HepG2 (cell line): ENCODE results near the gene GAS6. TPM values are rescaled to one million over a fixed set of nuclear protein-coding genes. Genes with fewer than 3 reads are reported as not detected.

Source experiments
- ATAC-seq: fragments of 200-7000 bp; cut with Tn5 transposase; 3 replicates; pipeline ENCODE4 v1.9.1; 2020; ENCODE audit warnings: mild to moderate bottlenecking, moderate library complexity
- BruUV-seq: library from RNA; stranded (reverse); fragments of 400-500 nt; replicated peaks from 2 replicates; lab custom pipeline; 2021; lab: Mats Ljungman, UMichigan
- CTCF ChIA-PET: fragments of 300-600 bp; formaldehyde crosslinking; extraction: SDS; loops from one replicate; lab custom pipeline; 2021; ENCODE audit warnings: low total read pairs, inconsistent platforms, low intra/inter-chr PET ratio; lab: Yijun Ruan, JAX
- POLR2A ChIA-PET: fragments of 350-600 bp; sonication (Branson Sonifier 250); formaldehyde crosslinking; loops from one replicate; lab custom pipeline; 2020; ENCODE audit warnings: antibody characterized with exemption, inconsistent platforms; lab: Yijun Ruan, JAX
- DNase-seq: peaks from one replicate; pipeline ENCODE4 v3.0.0-alpha.2; 2015; ENCODE audit warnings: low spot score
- FAIRE-seq: peaks from 3 replicates; lab custom pipeline; 2011; peaks lifted over from hg19 to GRCh38; lab: Jason Lieb, UNC
- H2AFZ ChIP-seq: one replicate; pipeline ENCODE4 v1.6.1; 2011; ENCODE audit warnings: low read length, inconsistent platforms
- H3K27ac ChIP-seq: fragments of 300-600 bp; 3 replicates; pipeline ENCODE4 v1.8.0; 2011; ENCODE audit warnings: mixed run types, mild to moderate bottlenecking, mixed read lengths, low read length, inconsistent platforms; ENCODE audit not compliant: insufficient read depth; ENCODE audit errors: extremely low read length
- H3K27me3 ChIP-seq, 2 experiments: fragments of 200-600 bp in 1 of 2; 2 replicates in 1 of 2; 3 replicates in 1 of 2; pipeline versions ENCODE4 v1.6.0 to v1.8.0; 2011; ENCODE audit warnings: low read length in 2 of 2, mild to moderate bottlenecking in 2 of 2, moderate library complexity in 2 of 2, inconsistent platforms in 1 of 2; ENCODE audit not compliant: insufficient read depth in 2 of 2, control insufficient read depth in 1 of 2
- H3K36me3 ChIP-seq, 2 experiments: fragments of 200-600 bp in 1 of 2; replicated peaks in 1 of 2; 2 replicates in 1 of 2; 3 replicates in 1 of 2; pipeline versions ENCODE4 v1.5.1 to v1.8.0; 2011; ENCODE audit warnings: low read length in 2 of 2, inconsistent platforms in 1 of 2; ENCODE audit not compliant: insufficient read depth in 2 of 2, control insufficient read depth in 1 of 2
- H3K4me1 ChIP-seq: 2 replicates; pipeline ENCODE4 v1.5.1; 2012; ENCODE audit warnings: low read length, inconsistent platforms; ENCODE audit not compliant: insufficient read depth
- H3K4me2 ChIP-seq: 2 replicates; pipeline ENCODE4 v1.6.0; 2011; ENCODE audit warnings: low read depth, low read length, inconsistent platforms
- H3K4me3 ChIP-seq, 3 experiments: fragments of 200-600 bp in 1 of 3; sonication (generic), shearing (Covaris generic) in 1 of 3; replicated peaks in 1 of 3; 2 replicates each; pipeline ENCODE4 v1.5.1; 2011 to 2016; ENCODE audit warnings: low read length in 3 of 3, inconsistent platforms in 2 of 3, low read depth in 2 of 3, mild to moderate bottlenecking in 2 of 3, control low read depth in 1 of 3, mixed read lengths in 1 of 3; ENCODE audit not compliant: insufficient read depth in 1 of 3
- H3K79me2 ChIP-seq: one replicate; pipeline ENCODE4 v1.6.1; 2011; ENCODE audit warnings: low read length, inconsistent platforms; ENCODE audit not compliant: insufficient read depth
- H3K9ac ChIP-seq: 2 replicates; pipeline ENCODE4 v1.6.0; 2011; ENCODE audit warnings: mild to moderate bottlenecking, low read depth, low read length, inconsistent platforms; ENCODE audit not compliant: insufficient read depth
- H3K9me3 ChIP-seq: 2 replicates; pipeline ENCODE4 v1.5.1; 2012; ENCODE audit warnings: mild to moderate bottlenecking, low read length
- H4K20me1 ChIP-seq: 2 replicates; pipeline ENCODE4 v1.6.0; 2011; ENCODE audit warnings: inconsistent platforms, mild to moderate bottlenecking, low read length, moderate library complexity; ENCODE audit not compliant: insufficient read depth
- GABPA ChIP-seq, 2 experiments: IDR thresholded peaks; 2 replicates each; pipeline ENCODE4 v1.6.1; 2011 to 2016; ENCODE audit warnings: low read depth in 2 of 2, low read length in 1 of 2, missing biosample characterization in 1 of 2, missing genetic modification characterization in 1 of 2
- HNF4G ChIP-seq, 2 experiments: sonication (generic) in 1 of 2; formaldehyde crosslinking in 1 of 2; IDR thresholded peaks; 2 replicates each; pipeline versions ENCODE4 v1.4.0 to v1.6.1; 2011 to 2020; ENCODE audit warnings: borderline replicate concordance in 2 of 2, low read depth in 2 of 2, mild to moderate bottlenecking in 2 of 2, low read length in 1 of 2, missing genetic modification reagents in 1 of 2, moderate library complexity in 1 of 2
- JDP2 ChIP-seq: sonication (generic); formaldehyde crosslinking; IDR thresholded peaks from 2 replicates; pipeline ENCODE4 v1.8.1; 2022; ENCODE audit warnings: missing genetic modification reagents, borderline replicate concordance
- MAFF ChIP-seq: IDR thresholded peaks from 2 replicates; pipeline ENCODE4 v1.6.1; 2011; ENCODE audit warnings: low read depth, low read length, improper control_type of control experiment
- MED8 ChIP-seq: sonication (generic); formaldehyde crosslinking; IDR thresholded peaks from 2 replicates; pipeline ENCODE4 v1.8.1; 2023; ENCODE audit warnings: mild to moderate bottlenecking, missing genetic modification reagents; ENCODE audit not compliant: insufficient replicate concordance
- TBL1XR1 ChIP-seq: fragments of 150-350 bp; IDR thresholded peaks from 2 replicates; pipeline ENCODE4 v1.6.1; 2014; ENCODE audit warnings: borderline replicate concordance, low read length; ENCODE audit not compliant: partially characterized antibody
- TBX3 ChIP-seq: fragments of 450-650 bp; IDR thresholded peaks from 2 replicates; pipeline ENCODE4 v1.6.1; 2017; ENCODE audit warnings: antibody characterized with exemption, mild to moderate bottlenecking, inconsistent platforms, borderline replicate concordance
- THAP8 ChIP-seq: sonication (generic); formaldehyde crosslinking; IDR thresholded peaks from 2 replicates; pipeline ENCODE4 v1.5.1; 2020; ENCODE audit warnings: missing genetic modification reagents, mild to moderate bottlenecking, borderline replicate concordance
- TSC22D2 ChIP-seq: sonication (generic); formaldehyde crosslinking; IDR thresholded peaks from 2 replicates; pipeline ENCODE4 v1.5.1; 2020; ENCODE audit warnings: missing genetic modification reagents, mild to moderate bottlenecking, borderline replicate concordance
- ZNF430 ChIP-seq: sonication (generic); formaldehyde crosslinking; IDR thresholded peaks from 2 replicates; pipeline ENCODE4 v1.9.0; 2021; ENCODE audit warnings: mild to moderate bottlenecking, missing genetic modification reagents
- ZNF773 ChIP-seq: sonication (generic); formaldehyde crosslinking; IDR thresholded peaks from 2 replicates; pipeline ENCODE4 v1.4.0; 2020; ENCODE audit warnings: missing genetic modification reagents, borderline replicate concordance
- WGBS: methylation state at CpG from one replicate; pipeline ENCODE4 v1.1.6; 2017; ENCODE audit warnings: low lambda C conversion rate; 5-methylcytosine and 5-hydroxymethylcytosine counted together
- in situ Hi-C: cut with HindIII; loops from 2 replicates; pipeline ENCODE4 v1.10.0; 2017; ENCODE audit warnings: low pct_unique_long_range_greater_than_20kb; ENCODE audit not compliant: extremely low pct_ligation_motif_present
- intact Hi-C: fragments of 100-400 bp; cut with micrococcal nuclease; formaldehyde crosslinking; loops from one replicate; pipeline ENCODE4 v1.10.0; 2022; ENCODE audit not compliant: unreplicated experiment
- polyA plus RNA-seq, 8 experiments: library from polyadenylated mRNA; depleted of rRNA in 3 of 8; stranded (reverse) in 7 of 8; unstranded in 1 of 8; fragments of >200 nt; fragmentation: Illumina TruSeq in 4 of 8; extraction: Trizol in 4 of 8; gene quantifications; 2 replicates each; pipeline versions ENCODE4 v1.2.1 to v1.2.3, GENCODE V29; 2011 to 2016; ENCODE audit warnings: low read depth in 4 of 8, missing spikeins in 1 of 8, mixed read lengths in 1 of 8; ENCODE audit not compliant: insufficient read depth in 1 of 8
- total RNA-seq, 5 experiments: library from RNA; depleted of rRNA; stranded (reverse); fragments of >200 nt; fragmentation: Illumina TruSeq; extraction: Trizol; gene quantifications; 2 replicates each; pipeline ENCODE4 v1.2.3, GENCODE V29; 2016; ENCODE audit warnings: low read depth in 1 of 5
- TF ChIP-seq, protein P1 (sequence below): sonication (generic); formaldehyde crosslinking; IDR thresholded peaks from 2 replicates; pipeline ENCODE4 v1.5.1; 2020; ENCODE audit warnings: mild to moderate bottlenecking, missing genetic modification reagents, moderate library complexity

The GAS6 gene
- total and polyA plus RNA-seq, 2 of the 13 experiments (the other 11 are each of a cell fraction or from before 2014, with no cell fraction given): 0.09 to 0.24 TPM

- DNase-seq (no peak), FAIRE-seq (no peak), ATAC-seq (no peak)
- no peak for TF ChIP-seq JDP2 (CRISPR knock-in tag)
- no peak for TF ChIP-seq TSC22D2 (CRISPR knock-in tag)
- POLR2A ChIA-PET: no interaction called here
- no peaks in the 10 kb centered on the region for H3K79me2 ChIP-seq
- peaks cover 3 to 33% of the 10 kb centered on the region in 2 experiments for H3K27me3 ChIP-seq
- H2AFZ ChIP-seq: no peak overlapping the region
- H3K36me3 ChIP-seq: no peaks in the 10 kb centered on the region
- H4K20me1 ChIP-seq: no peaks in the 10 kb centered on the region
- CTCF ChIA-PET: no interaction called here
- H3K4me2 ChIP-seq: no peak overlapping the region
- H3K27ac ChIP-seq: no peak overlapping the region
- intact Hi-C loops (no loop called here), in situ Hi-C loops (no loop called here)
- no peak overlapping the region for H3K4me3 ChIP-seq
- BruUV-seq: no TSS peak
- H3K9me3 ChIP-seq: no peaks in the 10 kb centered on the region
- 24% methylated on average over 5 of the region's 5 CpGs for WGBS
- H3K4me1 ChIP-seq: no peaks in the 10 kb centered on the region
- H3K9ac ChIP-seq: no peak overlapping the region
Measured at GRCh38 chr13:113784645-113785024, 79.2 kb downstream of the GAS6 start.

- Histone ChIP-seq H3K79me2 (no peaks in the 10 kb centered on the region), H3K4me1 (no peaks in the 10 kb centered on the region), H3K27ac (no peak overlapping the region), H3K36me3 (no peaks in the 10 kb centered on the region), H3K4me2 (no peak overlapping the region), H4K20me1 (no peaks in the 10 kb centered on the region), H3K4me3 (no peak overlapping the region), H3K9me3 (no peaks in the 10 kb centered on the region), H3K27me3 (peaks cover 3 to 33% of the 10 kb centered on the region in 2 experiments), H3K9ac (no peak overlapping the region), H2AFZ (no peak overlapping the region)
- intact Hi-C loops (no loop called here), in situ Hi-C loops (no loop called here)
- 6% methylated on average over 10 of the region's 10 CpGs for WGBS
- CTCF ChIA-PET: no interaction called here
- ATAC-seq (no peak), FAIRE-seq (no peak), DNase-seq (no peak)
- POLR2A ChIA-PET: no interaction called here
- BruUV-seq: no TSS peak
- no peak for TF ChIP-seq TBX3
- TF ChIP-seq MED8 (CRISPR knock-in tag): no peak
- TF ChIP-seq MAFF: no peak
- TF ChIP-seq THAP8 (CRISPR knock-in tag): no peak
- TF ChIP-seq HNF4G (IDR thresholded peaks at IDR 0.05; ENCODE audit: borderline replicate concordance, low read depth, low read length): no peak
- no peak for TF ChIP-seq HNF4G (CRISPR knock-in tag; IDR thresholded peaks at IDR 0.05; ENCODE audit: borderline replicate concordance, low read depth)
- TF ChIP-seq, protein P1, sequence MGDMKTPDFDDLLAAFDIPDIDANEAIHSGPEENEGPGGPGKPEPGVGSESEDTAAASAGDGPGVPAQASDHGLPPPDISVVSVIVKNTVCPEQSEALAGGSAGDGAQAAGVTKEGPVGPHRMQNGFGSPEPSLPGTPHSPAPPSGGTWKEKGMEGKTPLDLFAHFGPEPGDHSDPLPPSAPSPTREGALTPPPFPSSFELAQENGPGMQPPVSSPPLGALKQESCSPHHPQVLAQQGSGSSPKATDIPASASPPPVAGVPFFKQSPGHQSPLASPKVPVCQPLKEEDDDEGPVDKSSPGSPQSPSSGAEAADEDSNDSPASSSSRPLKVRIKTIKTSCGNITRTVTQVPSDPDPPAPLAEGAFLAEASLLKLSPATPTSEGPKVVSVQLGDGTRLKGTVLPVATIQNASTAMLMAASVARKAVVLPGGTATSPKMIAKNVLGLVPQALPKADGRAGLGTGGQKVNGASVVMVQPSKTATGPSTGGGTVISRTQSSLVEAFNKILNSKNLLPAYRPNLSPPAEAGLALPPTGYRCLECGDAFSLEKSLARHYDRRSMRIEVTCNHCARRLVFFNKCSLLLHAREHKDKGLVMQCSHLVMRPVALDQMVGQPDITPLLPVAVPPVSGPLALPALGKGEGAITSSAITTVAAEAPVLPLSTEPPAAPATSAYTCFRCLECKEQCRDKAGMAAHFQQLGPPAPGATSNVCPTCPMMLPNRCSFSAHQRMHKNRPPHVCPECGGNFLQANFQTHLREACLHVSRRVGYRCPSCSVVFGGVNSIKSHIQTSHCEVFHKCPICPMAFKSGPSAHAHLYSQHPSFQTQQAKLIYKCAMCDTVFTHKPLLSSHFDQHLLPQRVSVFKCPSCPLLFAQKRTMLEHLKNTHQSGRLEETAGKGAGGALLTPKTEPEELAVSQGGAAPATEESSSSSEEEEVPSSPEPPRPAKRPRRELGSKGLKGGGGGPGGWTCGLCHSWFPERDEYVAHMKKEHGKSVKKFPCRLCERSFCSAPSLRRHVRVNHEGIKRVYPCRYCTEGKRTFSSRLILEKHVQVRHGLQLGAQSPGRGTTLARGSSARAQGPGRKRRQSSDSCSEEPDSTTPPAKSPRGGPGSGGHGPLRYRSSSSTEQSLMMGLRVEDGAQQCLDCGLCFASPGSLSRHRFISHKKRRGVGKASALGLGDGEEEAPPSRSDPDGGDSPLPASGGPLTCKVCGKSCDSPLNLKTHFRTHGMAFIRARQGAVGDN (CRISPR knock-in tag): no peak
- TF ChIP-seq TBL1XR1: no peak
- TF ChIP-seq GABPA (IDR thresholded peaks at IDR 0.05; ENCODE audit: low read depth, low read length): no peak
- TF ChIP-seq GABPA (CRISPR knock-in tag; IDR thresholded peaks at IDR 0.05; ENCODE audit: low read depth): no peak
- TF ChIP-seq ZNF430: no peak
- TF ChIP-seq ZNF773: no peak
Measured at GRCh38 chr13:113783966-113784644, 79.8 kb downstream of the GAS6 start.
